Measurements from ENCODE around the gene TAAR9. TPM values are rescaled to one million over a fixed set of nuclear protein-coding genes. Genes with fewer than 3 reads are reported as not detected.
"Not testable (repeated sequence)": the region's sequence is repeated elsewhere in the genome, so short reads cannot be mapped to it uniquely, and the experiment has no call there.

The TAAR9 gene
- total RNA-seq, 4 donors from 2014 or later, result not detected

GRCh38 chr6:132552372-132552771 is 14.3 kb downstream of the TAAR9 start, which contains the start of gene TAAR8:
Gene TAAR8 (plus strand): TSS chr6:132552672. CDS start chr6:132552693, 21 bp downstream.
- in situ Hi-C loops (cut with MboI; ENCODE audit: low pct_ligation_motif_present in 1 of 4, low pct_unique_long_range_greater_than_20kb in 1 of 4, low sequenced_read_pairs in 3 of 4), result no loop called here
- WGBS, 2 donors (ENCODE audit: low coverage in 1 of 2), result 75 to 94% methylated on average over 2 of the region's 2 CpGs
- Histone ChIP-seq H3K4me1 (no peaks in the 10 kb centered on the region), H3K36me3 (no peaks in the 10 kb centered on the region), H3K27ac (no peak within 1 kb of the TSS), H3K27me3 (no peaks in the 10 kb centered on the region), H3K9me3 (no peaks in the 10 kb centered on the region), H3K4me3 (no peak within 1 kb of the TSS)
- DNase-seq, result no peak
- intact Hi-C loops (cut with DNase I; ENCODE audit: low total_unique reads), result no loop called here
- TF ChIP-seq CTCF (IDR thresholded peaks at IDR 0.05) (no peak), EP300 (IDR thresholded peaks at IDR 0.05; ENCODE audit: low read depth) (no peak), POLR2A (IDR thresholded peaks at IDR 0.05) (no peak), POLR2AphosphoS5 (IDR thresholded peaks at IDR 0.05) (no peak)

GRCh38 chr6:132560087-132560486 is 22.0 kb downstream of the TAAR9 start:
- H3K9me3 ChIP-seq; H3K4me1 ChIP-seq; H3K4me3 ChIP-seq; intact Hi-C loops (cut with DNase I; ENCODE audit: low total_unique reads); H3K36me3 ChIP-seq; H3K27ac ChIP-seq; DNase-seq; in situ Hi-C loops (cut with MboI; ENCODE audit: low pct_ligation_motif_present in 1 of 4, low pct_unique_long_range_greater_than_20kb in 1 of 4, low sequenced_read_pairs in 3 of 4); H3K27me3 ChIP-seq: not testable (repeated sequence)
- WGBS, 2 donors (ENCODE audit: low coverage in 1 of 2), result 47 to 63% methylated on average over 2 to 3 of the region's 3 CpGs

GRCh38 chr6:132566404-132566803 is 28.3 kb downstream of the TAAR9 start:
- no peaks in the 10 kb centered on the region for H3K9me3 ChIP-seq
- peaks cover 12% of the 10 kb centered on the region for H3K27me3 ChIP-seq
- intact Hi-C loops (cut with DNase I; ENCODE audit: low total_unique reads) (no loop called here), in situ Hi-C loops (cut with MboI; ENCODE audit: low pct_ligation_motif_present in 1 of 4, low pct_unique_long_range_greater_than_20kb in 1 of 4, low sequenced_read_pairs in 3 of 4) (no loop called here)
- no peaks in the 10 kb centered on the region for H3K36me3 ChIP-seq
- H3K4me3 ChIP-seq, result no peak overlapping the region
- no peak overlapping the region for H3K27ac ChIP-seq
- no peaks in the 10 kb centered on the region for H3K4me1 ChIP-seq
- 71 to 79% methylated on average over 6 of the region's 6 CpGs for WGBS, 2 donors (ENCODE audit: low coverage in 1 of 2)
- TF ChIP-seq EP300 (IDR thresholded peaks at IDR 0.05; ENCODE audit: low read depth) (no peak), POLR2A (IDR thresholded peaks at IDR 0.05) (no peak), POLR2AphosphoS5 (IDR thresholded peaks at IDR 0.05) (no peak), CTCF (IDR thresholded peaks at IDR 0.05) (no peak)
- DNase-seq, result no peak

- H3K27ac ChIP-seq, result no peak overlapping the region
- H3K4me3 ChIP-seq, result no peak overlapping the region
- intact Hi-C loops (cut with DNase I; ENCODE audit: low total_unique reads) (no loop called here), in situ Hi-C loops (cut with MboI; ENCODE audit: low pct_ligation_motif_present in 1 of 4, low pct_unique_long_range_greater_than_20kb in 1 of 4, low sequenced_read_pairs in 3 of 4) (no loop called here)
- no peak for TF ChIP-seq POLR2A (IDR thresholded peaks at IDR 0.05)
- no peak for TF ChIP-seq CTCF (IDR thresholded peaks at IDR 0.05)
- no peak for TF ChIP-seq EP300 (IDR thresholded peaks at IDR 0.05; ENCODE audit: low read depth)
- TF ChIP-seq POLR2AphosphoS5 (IDR thresholded peaks at IDR 0.05), result no peak
- no peaks in the 10 kb centered on the region for H3K36me3 ChIP-seq
- no peaks in the 10 kb centered on the region for H3K4me1 ChIP-seq
- WGBS, 2 donors (ENCODE audit: low coverage in 1 of 2), result 62 to 70% methylated on average over 1 of the region's 1 CpG
- no peak for DNase-seq
- H3K9me3 ChIP-seq, result no peaks in the 10 kb centered on the region
- peaks cover 8% of the 10 kb centered on the region for H3K27me3 ChIP-seq
These were observed 29.5 kb downstream of the TAAR9 start for GRCh38 chr6:132567566-132567965.

DNA sequence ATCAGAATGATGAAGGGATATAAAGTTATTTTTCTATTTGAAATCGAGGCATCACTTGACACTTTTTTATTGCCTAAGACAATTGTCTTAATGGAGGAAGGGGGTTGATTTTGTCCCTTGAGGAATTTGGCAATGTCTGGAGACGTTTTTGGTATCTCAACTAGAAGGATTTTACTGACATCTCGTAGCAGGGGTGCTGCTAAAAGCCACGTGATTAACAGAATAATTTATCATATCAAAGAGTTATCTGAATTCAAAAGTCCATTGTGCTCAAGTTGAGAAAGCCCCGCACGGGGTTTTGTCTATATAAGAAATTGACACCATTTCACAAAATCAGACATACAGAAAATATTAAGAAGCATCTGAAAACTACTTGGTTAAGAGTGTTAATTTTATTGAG is 30.5 kb downstream of the TAAR9 start:
- no peaks in the 10 kb centered on the region for H3K36me3 ChIP-seq
- no peak overlapping the region for H3K27ac ChIP-seq
- H3K4me3 ChIP-seq, result no peak overlapping the region
- WGBS, 2 donors (ENCODE audit: low coverage in 1 of 2), result 50 to 59% methylated on average over 6 of the region's 6 CpGs
- intact Hi-C loops (cut with DNase I; ENCODE audit: low total_unique reads) (no loop called here), in situ Hi-C loops (cut with MboI; ENCODE audit: low pct_ligation_motif_present in 1 of 4, low pct_unique_long_range_greater_than_20kb in 1 of 4, low sequenced_read_pairs in 3 of 4) (no loop called here)
- H3K4me1 ChIP-seq, result no peaks in the 10 kb centered on the region
- DNase-seq, result no peak
- H3K27me3 ChIP-seq, result peaks cover 7% of the 10 kb centered on the region
- no peaks in the 10 kb centered on the region for H3K9me3 ChIP-seq
- no peak for TF ChIP-seq POLR2AphosphoS5 (IDR thresholded peaks at IDR 0.05)
- no peak for TF ChIP-seq POLR2A (IDR thresholded peaks at IDR 0.05)
- no peak for TF ChIP-seq EP300 (IDR thresholded peaks at IDR 0.05; ENCODE audit: low read depth)
- no peak for TF ChIP-seq CTCF (IDR thresholded peaks at IDR 0.05)

Measured in transverse colon (tissue), 4 donors.